GM12878 (cell line): ENCODE results near the gene BDKRB2. TPM values are rescaled to one million over a fixed set of nuclear protein-coding genes. Genes with fewer than 3 reads are reported as not detected.

Experiments
- ATAC-seq: fragments of 200-7000 bp; cut with Tn5 transposase; 3 replicates; pipeline ENCODE4 v1.9.1; 2020; ENCODE audit warnings: mild to moderate bottlenecking, moderate library complexity
- BruUV-seq: library from RNA; stranded (reverse); fragments of 400-500 nt; replicated peaks from 2 replicates; lab custom pipeline; 2021; lab: Mats Ljungman, UMichigan
- CTCF ChIA-PET: fragments of 300-600 bp; sonication (Branson Sonifier 250); formaldehyde crosslinking; extraction: SDS; loops from one replicate; lab custom pipeline; 2021; ENCODE audit warnings: inconsistent platforms; lab: Yijun Ruan, JAX
- POLR2A ChIA-PET: fragments of 350-600 bp; formaldehyde crosslinking; extraction: SDS; loops from one replicate; lab custom pipeline; 2021; ENCODE audit warnings: inconsistent platforms; lab: Charles Lee
- RAD21 ChIA-PET: fragments of 300-600 bp; sonication (Branson Sonifier 250); formaldehyde crosslinking; loops from one replicate; lab custom pipeline; 2023; ENCODE audit warnings: antibody characterized with exemption; ENCODE audit not compliant: unreplicated experiment; lab: Charles Lee
- SMC1A ChIA-PET: fragments of 300-600 bp; sonication (Branson Sonifier 250); formaldehyde crosslinking; loops from one replicate; lab custom pipeline; 2023; ENCODE audit not compliant: unreplicated experiment, uncharacterized antibody; lab: Charles Lee
- DNase-seq: peaks from one replicate; pipeline ENCODE4 v3.0.0-alpha.2; 2011; ENCODE audit warnings: low read depth, low spot score
- FAIRE-seq: peaks from 3 replicates; lab custom pipeline; 2011; peaks lifted over from hg19 to GRCh38; lab: Jason Lieb, UNC
- H2AFZ ChIP-seq: 2 replicates; pipeline ENCODE4 v1.6.0; 2011; ENCODE audit warnings: low read depth, low read length, control low read depth; ENCODE audit not compliant: control insufficient read depth
- H3K27ac ChIP-seq: 2 replicates; pipeline ENCODE4 v1.5.1; 2011; ENCODE audit warnings: control low read depth; ENCODE audit not compliant: control insufficient read depth, insufficient read depth
- H3K27me3 ChIP-seq, 2 experiments: replicated peaks in 1 of 2; 2 replicates each; pipeline versions ENCODE4 v1.6.0 to v1.6.1; 2011; ENCODE audit warnings: low read length in 1 of 2; ENCODE audit not compliant: control insufficient read depth in 2 of 2, insufficient read depth in 2 of 2
- H3K36me3 ChIP-seq, 2 experiments: 2 replicates each; pipeline ENCODE4 v1.5.1; 2011; ENCODE audit warnings: low read length in 1 of 2; ENCODE audit not compliant: control insufficient read depth in 2 of 2, insufficient read depth in 2 of 2
- H3K4me1 ChIP-seq: 2 replicates; pipeline ENCODE4 v1.6.1; 2011; ENCODE audit warnings: mild to moderate bottlenecking, low read length, moderate library complexity, mixed read lengths; ENCODE audit not compliant: control insufficient read depth, insufficient read depth
- H3K4me2 ChIP-seq: 2 replicates; pipeline ENCODE4 v1.6.0; 2011; ENCODE audit warnings: control low read depth; ENCODE audit not compliant: control insufficient read depth, insufficient read depth
- H3K4me3 ChIP-seq: fragments of 200-600 bp; sonication (generic); 2 replicates; pipeline ENCODE4 v1.5.1; 2016
- H3K79me2 ChIP-seq: 2 replicates; pipeline ENCODE4 v1.6.0; 2011; ENCODE audit warnings: low read length; ENCODE audit not compliant: control insufficient read depth, insufficient read depth
- H3K9ac ChIP-seq: 2 replicates; pipeline ENCODE4 v1.8.0; 2011; ENCODE audit warnings: low read length, control low read depth, mixed read lengths; ENCODE audit not compliant: control insufficient read depth, insufficient read depth
- H3K9me3 ChIP-seq: replicated peaks from 3 replicates; pipeline ENCODE4 v1.5.1; 2011; ENCODE audit warnings: mild to moderate bottlenecking, low read length; ENCODE audit not compliant: control insufficient read depth, insufficient read depth
- H4K20me1 ChIP-seq: 2 replicates; pipeline ENCODE4 v1.6.0; 2011; ENCODE audit not compliant: control insufficient read depth, insufficient read depth
- ETV6 ChIP-seq, 2 experiments: fragments of 450-650 bp in 1 of 2; IDR thresholded peaks in 1 of 2; conservative IDR thresholded peaks in 1 of 2; 2 replicates each; pipeline ENCODE4 v1.6.1; 2014; ENCODE audit warnings: antibody characterized with exemption in 1 of 2, borderline replicate concordance in 1 of 2, low read depth in 1 of 2, mild to moderate bottlenecking in 1 of 2, moderate library complexity in 1 of 2
- NFYB ChIP-seq: IDR thresholded peaks from 2 replicates; pipeline ENCODE4 v1.6.1; 2011; ENCODE audit warnings: low read depth, mild to moderate bottlenecking, low read length, improper control_type of control experiment, moderate library complexity; ENCODE audit not compliant: insufficient read depth
- RAD21 ChIP-seq: IDR thresholded peaks from 2 replicates; pipeline ENCODE4 v1.6.1; 2011; ENCODE audit warnings: mild to moderate bottlenecking, low read depth, low read length, moderate library complexity; ENCODE audit not compliant: insufficient read depth
- SREBF1 ChIP-seq: IDR thresholded peaks from 2 replicates; pipeline ENCODE4 v1.6.1; 2012; ENCODE audit warnings: mild to moderate bottlenecking, low read length
- ZBTB33 ChIP-seq: fragments of 450-650 bp; IDR thresholded peaks from 2 replicates; pipeline ENCODE4 v1.6.1; 2017; ENCODE audit warnings: mild to moderate bottlenecking
- WGBS: methylation state at CpG from one replicate; pipeline ENCODE4 v1.1.6; 2016; ENCODE audit warnings: low lambda C conversion rate; ENCODE audit not compliant: insufficient replicate concordance, insufficient coverage; ENCODE audit errors: missing lambda C conversion rate; 5-methylcytosine and 5-hydroxymethylcytosine counted together
- in situ Hi-C: fragments of 300-500 bp; cut with MboI; formaldehyde crosslinking; loops from 9 replicates; pipeline ENCODE4 v1.14.3; 2018; ENCODE audit warnings: mixed read lengths
- intact Hi-C: fragments of 100-400 bp; cut with micrococcal nuclease; formaldehyde crosslinking; loops from one replicate; pipeline ENCODE4 v1.14.2; 2022; ENCODE audit not compliant: unreplicated experiment
- polyA plus RNA-seq, 11 experiments: library from polyadenylated mRNA; depleted of rRNA in 4 of 11; unstranded in 6 of 11; stranded (reverse) in 5 of 11; fragments of >200 nt; fragmentation: Nextera tagmentation in 4 of 11; fragmentation: Illumina TruSeq in 1 of 11; extraction: Ambion mirVana in 4 of 11; extraction: Trizol in 1 of 11; gene quantifications; 1 replicate in 1 of 11; 2 replicates in 10 of 11; pipeline versions ENCODE4 v1.2.1 to v1.2.3, GENCODE V29; 2011 to 2016; ENCODE audit warnings: inconsistent platforms in 2 of 11, missing spikeins in 2 of 11, low read depth in 1 of 11
- total RNA-seq, 4 experiments: library from RNA; depleted of rRNA in 3 of 4; stranded (reverse); fragments of >200 nt in 3 of 4; fragmentation: Illumina TruSeq in 1 of 4; extraction: Trizol in 1 of 4; gene quantifications; 2 replicates each; pipeline versions ENCODE4 v1.2.1 to v1.2.3, GENCODE V29; 2013 to 2021

Gene BDKRB2
- total and polyA plus RNA-seq, 10 of the 15 experiments (the other 5 are each of a cell fraction or from before 2014, with no cell fraction given): 0.08 TPM; not detected in 9

- in situ Hi-C loops: no loop called here
- RAD21 ChIA-PET: no interaction called here
- H3K36me3 ChIP-seq: no peaks in the 10 kb centered on the region
These were observed 38.0 kb upstream of the BDKRB2 start for GRCh38 chr14:96166461-96167223.

More at GRCh38 chr14:96166461-96167223, 38.0 kb upstream of the BDKRB2 start:
- DNase-seq: no peak
- Histone ChIP-seq H3K27ac (no peak overlapping the region), H3K4me1 (no peaks in the 10 kb centered on the region), H3K4me3 (no peak overlapping the region), H2AFZ (no peak overlapping the region), H3K9me3 (no peaks in the 10 kb centered on the region), H3K9ac (no peak overlapping the region), H3K79me2 (no peaks in the 10 kb centered on the region), H4K20me1 (no peaks in the 10 kb centered on the region), H3K4me2 (no peak overlapping the region), H3K27me3 (no peaks in the 10 kb centered on the region; a peak in 3 of 4 replicates)
- 34% methylated on average over 10 of the region's 10 CpGs for WGBS
- POLR2A ChIA-PET: no interaction called here
- FAIRE-seq: no peak
- SMC1A ChIA-PET: no interaction called here
- no peak for ATAC-seq
- no TSS peak for BruUV-seq
- CTCF ChIA-PET: no interaction called here
- TF ChIP-seq NFYB (no peak), ETV6 (conservative IDR thresholded peaks at IDR 0.05 in 1 of 2, IDR thresholded peaks at IDR 0.05 in 1 of 2; ENCODE audit: borderline replicate concordance in 1 of 2, low read depth in 1 of 2) (no peak), ZBTB33 (no peak), RAD21 (no peak), SREBF1 (no peak)
- intact Hi-C loops: no loop called here
